K562 (cell line): Measurements from ENCODE around the gene FGF22. TPM values are rescaled to one million over a fixed set of nuclear protein-coding genes. Genes with fewer than 3 reads are reported as not detected.
A peak's percentile ranks its signal among the peaks of the same experiment; 100 is the strongest.

Source experiments
- ATAC-seq: fragments of 200-7000 bp; cut with Tn5 transposase; 3 replicates; pipeline ENCODE4 v1.9.1; 2020; ENCODE audit warnings: moderate library complexity
- BruUV-seq: library from RNA; stranded (reverse); fragments of 400-500 nt; replicated peaks from 2 replicates; lab custom pipeline; 2021; lab: Mats Ljungman, UMichigan
- CTCF ChIA-PET: fragments of 300-600 bp; formaldehyde crosslinking; extraction: SDS; loops from one replicate; lab custom pipeline; 2021; ENCODE audit warnings: low intra/inter-chr PET ratio; lab: Yijun Ruan, JAX
- POLR2A ChIA-PET: fragments of 300-600, 350-650 bp; sonication (Branson Sonifier 250); formaldehyde crosslinking; extraction: SDS; loops from one replicate; lab custom pipeline; 2021; ENCODE audit warnings: antibody characterized with exemption, inconsistent platforms; lab: Yijun Ruan, JAX
- DNase-seq, 4 experiments: peaks; one replicate each; pipeline versions ENCODE4 v3.0.0 to v3.0.0-alpha.2; 2011 to 2018; ENCODE audit warnings: low spot score in 3 of 4, mixed read lengths in 3 of 4; ENCODE audit errors: extremely low read depth in 1 of 4
- FAIRE-seq: peaks from 2 replicates; lab custom pipeline; 2011; peaks lifted over from hg19 to GRCh38; lab: Jason Lieb, UNC
- H2AFZ ChIP-seq: 2 replicates; pipeline ENCODE4 v1.6.0; 2011; ENCODE audit warnings: low read depth, low read length, control low read depth, inconsistent platforms
- H3K27ac ChIP-seq: fragments of 200-600 bp; 3 replicates; pipeline ENCODE4 v1.8.0; 2011; ENCODE audit warnings: low read depth, mild to moderate bottlenecking, control low read depth, inconsistent platforms, low read length, moderate library complexity, mixed read lengths; ENCODE audit errors: extremely low read depth
- H3K27me3 ChIP-seq, 2 experiments: fragments of 300-600 bp in 1 of 2; 2 replicates in 1 of 2; 3 replicates in 1 of 2; pipeline versions ENCODE4 v1.6.0 to v1.8.0; 2011; ENCODE audit warnings: inconsistent platforms in 2 of 2, low read length in 2 of 2, mild to moderate bottlenecking in 1 of 2, mixed read lengths in 1 of 2, moderate library complexity in 1 of 2; ENCODE audit not compliant: control insufficient read depth in 2 of 2, insufficient read depth in 2 of 2
- H3K36me3 ChIP-seq: fragments of 300-600 bp; 3 replicates; pipeline ENCODE4 v1.8.0; 2011; ENCODE audit warnings: mild to moderate bottlenecking, low read length, inconsistent platforms; ENCODE audit not compliant: control insufficient read depth, insufficient read depth
- H3K4me1 ChIP-seq, 2 experiments: fragments of 200-600 bp in 1 of 2; replicated peaks in 1 of 2; 2 replicates in 1 of 2; 3 replicates in 1 of 2; pipeline versions ENCODE4 v1.5.1 to v1.8.0; 2011; ENCODE audit warnings: inconsistent platforms in 2 of 2, low read length in 2 of 2, mild to moderate bottlenecking in 1 of 2, mixed read lengths in 1 of 2, moderate library complexity in 1 of 2; ENCODE audit not compliant: control insufficient read depth in 2 of 2, insufficient read depth in 2 of 2
- H3K4me2 ChIP-seq: 2 replicates; pipeline ENCODE4 v1.6.1; 2011; ENCODE audit warnings: low read length, control low read depth, inconsistent platforms, mixed read lengths; ENCODE audit not compliant: insufficient read depth
- H3K4me3 ChIP-seq: fragments of 200-600 bp; sonication (generic), shearing (Covaris generic); 2 replicates; pipeline ENCODE4 v1.5.1; 2016; ENCODE audit warnings: control low read depth, inconsistent platforms
- H3K79me2 ChIP-seq: fragments of 200-600 bp; 3 replicates; pipeline ENCODE4 v1.8.0; 2011; ENCODE audit warnings: low read length, inconsistent platforms; ENCODE audit not compliant: control insufficient read depth, insufficient read depth
- H3K9ac ChIP-seq, 2 experiments: 2 replicates each; pipeline versions ENCODE4 v1.6.0 to v1.6.1; 2011; ENCODE audit warnings: low read depth in 2 of 2, low read length in 2 of 2, control low read depth in 1 of 2, inconsistent platforms in 1 of 2, mild to moderate bottlenecking in 1 of 2, mixed read lengths in 1 of 2; ENCODE audit not compliant: insufficient read depth in 1 of 2
- H3K9me1 ChIP-seq: one replicate; pipeline ENCODE4 v1.6.0; 2011; ENCODE audit warnings: inconsistent platforms, mild to moderate bottlenecking, low read length, moderate library complexity; ENCODE audit not compliant: control insufficient read depth, insufficient read depth
- H3K9me3 ChIP-seq: replicated peaks from 2 replicates; pipeline ENCODE4 v1.5.1; 2011; ENCODE audit warnings: low read depth, low read length, inconsistent platforms; ENCODE audit not compliant: control insufficient read depth, insufficient read depth
- H4K20me1 ChIP-seq: replicated peaks from 2 replicates; pipeline ENCODE4 v1.6.1; 2011; ENCODE audit warnings: low read length, inconsistent platforms, mixed read lengths; ENCODE audit not compliant: control insufficient read depth, insufficient read depth
- E2F3 ChIP-seq: fragments of 250-450 bp; sonication (Bioruptor Pico); IDR thresholded peaks from 2 replicates; pipeline ENCODE4 v1.4.0; 2020; ENCODE audit warnings: mild to moderate bottlenecking
- EGR1 ChIP-seq: fragments of 450-650 bp; conservative IDR thresholded peaks from 2 replicates; pipeline ENCODE4 v1.6.1; 2017; ENCODE audit warnings: mild to moderate bottlenecking
- FOXK2 ChIP-seq, 2 experiments: fragments of 450-650 bp; IDR thresholded peaks in 1 of 2; conservative IDR thresholded peaks in 1 of 2; 2 replicates each; pipeline ENCODE4 v1.6.1; 2016; ENCODE audit warnings: low read depth in 2 of 2, mild to moderate bottlenecking in 1 of 2
- KAT2B ChIP-seq: IDR thresholded peaks from one replicate; pipeline ENCODE4 v1.6.1; 2012; ENCODE audit warnings: low read depth, mild to moderate bottlenecking, control low read depth, inconsistent platforms, low read length, moderate library complexity
- MYC ChIP-seq, 2 experiments: fragments of 250-450 bp in 1 of 2; sonication (Bioruptor Pico) in 1 of 2; IDR thresholded peaks; 2 replicates each; pipeline versions ENCODE4 v1.5.1 to v1.6.1; 2012 to 2021; ENCODE audit warnings: low read depth in 2 of 2, borderline replicate concordance in 1 of 2, improper control_type of control experiment in 1 of 2, low read length in 1 of 2, mild to moderate bottlenecking in 1 of 2, moderate library complexity in 1 of 2
- NFIX ChIP-seq: fragments of 250-450 bp; sonication (Bioruptor Pico); IDR thresholded peaks from 2 replicates; pipeline ENCODE4 v1.4.0; 2020; ENCODE audit warnings: low read depth, mild to moderate bottlenecking, moderate library complexity
- RFX5 ChIP-seq: IDR thresholded peaks from 2 replicates; pipeline ENCODE4 v1.6.1; 2011; ENCODE audit warnings: low read depth, mild to moderate bottlenecking, improper control_type of control experiment, low read length
- SAP30 ChIP-seq: fragments of 200-600 bp; sonication (generic); IDR thresholded peaks from 2 replicates; pipeline ENCODE4 v1.6.1; 2012; ENCODE audit warnings: borderline replicate concordance, low read depth, mild to moderate bottlenecking, moderate library complexity, low read length, control low read depth, inconsistent platforms; ENCODE audit not compliant: insufficient read depth, poor library complexity, severe bottlenecking
- WGBS: fragments of 100-300 bp; shearing (Covaris generic); methylation state at CpG from one replicate; pipeline ENCODE4 v1.1.6; 2016; ENCODE audit warnings: low coverage, mixed read lengths; ENCODE audit not compliant: insufficient coverage; ENCODE audit errors: missing lambda C conversion rate; 5-methylcytosine and 5-hydroxymethylcytosine counted together
- in situ Hi-C: fragments of 300-500 bp; cut with MboI; formaldehyde crosslinking; loops from 4 replicates; pipeline ENCODE4 v1.15.0; 2018; ENCODE audit warnings: inconsistent platforms, mixed read lengths
- intact Hi-C: fragments of 100-400 bp; cut with micrococcal nuclease; formaldehyde crosslinking; loops from 2 replicates; pipeline ENCODE4 v1.14.2; 2022
- polyA plus RNA-seq, 8 experiments: library from polyadenylated mRNA; depleted of rRNA in 4 of 8; stranded (reverse) in 5 of 8; unstranded in 3 of 8; fragments of >200 nt; fragmentation: Nextera tagmentation in 2 of 8; fragmentation: Illumina TruSeq in 1 of 8; extraction: Ambion mirVana in 2 of 8; extraction: Trizol in 1 of 8; gene quantifications; 2 replicates each; pipeline versions ENCODE4 v1.2.1 to v1.2.3, GENCODE V29; 2011 to 2014; ENCODE audit warnings: inconsistent platforms in 1 of 8, missing spikeins in 1 of 8
- total RNA-seq, 7 experiments: library from RNA; depleted of rRNA in 6 of 7; stranded (reverse); fragments of >200 nt in 6 of 7; fragmentation: Illumina TruSeq in 2 of 7; extraction: Trizol in 2 of 7; gene quantifications; 2 replicates each; pipeline versions ENCODE4 v1.2.1 to v1.2.3, GENCODE V29; 2011 to 2021; ENCODE audit warnings: low replicate concordance in 1 of 7
- TF ChIP-seq, protein P1 (sequence below): sonication (generic); formaldehyde crosslinking; IDR thresholded peaks from 2 replicates; pipeline ENCODE4 v1.8.0; 2022; ENCODE audit warnings: mild to moderate bottlenecking, missing genetic modification reagents, borderline replicate concordance
- TF ChIP-seq, protein P2 (sequence below): fragments of 450-650 bp; formaldehyde crosslinking; IDR thresholded peaks from 2 replicates; pipeline ENCODE4 v1.4.0; 2020; ENCODE audit warnings: mild to moderate bottlenecking, mixed read lengths
- TF ChIP-seq, protein P3 (sequence below), 3 experiments: fragments of 200-800 bp in 1 of 3; sonication (Bioruptor generic) in 1 of 3; sonication (generic) in 1 of 3; formaldehyde crosslinking in 1 of 3; IDR thresholded peaks; 2 replicates each; pipeline versions ENCODE4 v1.6.1 to v1.8.0; 2016 to 2022; ENCODE audit warnings: mild to moderate bottlenecking in 2 of 3, missing compliant biosample characterization in 2 of 3, missing genetic modification characterization in 2 of 3, missing genetic modification reagents in 1 of 3

FGF22 gene
- total and polyA plus RNA-seq, 9 of the 15 experiments (the other 6 are each of a cell fraction or from before 2014, with no cell fraction given), result 0.14 to 2.2 (median 0.86) TPM; not detected in 4

DNA sequence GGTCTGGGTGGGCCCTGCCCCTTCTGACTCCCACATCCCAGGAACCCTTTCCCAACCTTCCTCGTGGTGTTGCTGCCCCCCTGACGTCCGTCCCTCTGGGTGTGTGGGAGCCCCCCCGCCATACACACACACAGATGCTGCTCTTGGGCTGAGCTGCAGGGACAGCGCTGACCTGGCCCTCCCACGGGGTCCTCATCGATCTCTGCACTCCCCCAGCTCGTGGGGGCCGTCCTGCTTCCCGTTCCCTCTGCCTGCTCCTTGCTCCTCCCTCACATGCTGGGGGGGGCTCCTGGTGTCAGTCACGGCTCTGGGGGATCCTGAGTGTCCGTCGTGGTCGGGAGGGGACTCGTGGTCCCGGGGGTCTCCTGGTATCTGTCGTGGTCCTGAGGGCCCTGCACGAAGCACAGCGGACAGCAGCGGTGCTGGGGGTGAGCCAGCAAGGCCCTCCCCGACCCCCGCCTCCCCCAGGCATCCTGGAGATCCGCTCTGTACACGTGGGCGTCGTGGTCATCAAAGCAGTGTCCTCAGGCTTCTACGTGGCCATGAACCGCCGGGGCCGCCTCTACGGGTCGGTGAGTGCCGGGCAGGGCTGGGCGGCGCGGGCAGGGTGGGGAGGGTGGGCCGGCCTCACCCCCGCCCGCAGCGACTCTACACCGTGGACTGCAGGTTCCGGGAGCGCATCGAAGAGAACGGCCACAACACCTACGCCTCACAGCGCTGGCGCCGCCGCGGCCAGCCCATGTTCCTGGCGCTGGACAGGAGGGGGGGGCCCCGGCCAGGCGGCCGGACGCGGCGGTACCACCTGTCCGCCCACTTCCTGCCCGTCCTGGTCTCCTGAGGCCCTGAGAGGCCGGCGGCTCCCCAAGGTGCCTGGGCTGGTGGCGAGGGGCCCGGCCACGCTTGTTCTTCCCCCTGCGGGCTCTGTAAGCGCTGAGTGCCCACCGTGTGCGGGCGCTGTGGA lies 3.4 kb downstream of the FGF22 start:
- no peaks in the 10 kb centered on the region for H3K9me1 ChIP-seq
- WGBS, result 65% methylated on average over 28 of the region's 70 CpGs
- POLR2A ChIA-PET, result interaction anchor here (1.0 kb wide), 1 partner anchor 20 kb away, joined by 3 read pairs; the partner anchor contains the start of gene RNF126
- no peak overlapping the region for H3K4me2 ChIP-seq
- intact Hi-C loops (no loop called here), in situ Hi-C loops (no loop called here)
- H3K4me1 ChIP-seq, result peaks cover 4 to 63% of the 10 kb centered on the region in 2 experiments; a peak in 4 of 5 replicates
- no peak overlapping the region; a peak in 1 of 4 replicates for H3K9ac ChIP-seq
- no peaks in the 10 kb centered on the region for H3K79me2 ChIP-seq
- BruUV-seq, result no TSS peak
- no peak for FAIRE-seq
- CTCF ChIA-PET, result no interaction called here
- no peaks in the 10 kb centered on the region for H3K27me3 ChIP-seq
- no peak overlapping the region for H2AFZ ChIP-seq
- ATAC-seq, result no peak
- no peak overlapping the region for H3K27ac ChIP-seq
- H3K36me3 ChIP-seq, result peaks cover 35% of the 10 kb centered on the region; the same call in 1 of the 3 replicates
- peak in 2 of 4 experiments; percentile 41 to 42 for DNase-seq
- H3K4me3 ChIP-seq, result no peak overlapping the region
- H3K9me3 ChIP-seq, result no peaks in the 10 kb centered on the region
- H4K20me1 ChIP-seq, result no peaks in the 10 kb centered on the region
- TF ChIP-seq, protein P1, sequence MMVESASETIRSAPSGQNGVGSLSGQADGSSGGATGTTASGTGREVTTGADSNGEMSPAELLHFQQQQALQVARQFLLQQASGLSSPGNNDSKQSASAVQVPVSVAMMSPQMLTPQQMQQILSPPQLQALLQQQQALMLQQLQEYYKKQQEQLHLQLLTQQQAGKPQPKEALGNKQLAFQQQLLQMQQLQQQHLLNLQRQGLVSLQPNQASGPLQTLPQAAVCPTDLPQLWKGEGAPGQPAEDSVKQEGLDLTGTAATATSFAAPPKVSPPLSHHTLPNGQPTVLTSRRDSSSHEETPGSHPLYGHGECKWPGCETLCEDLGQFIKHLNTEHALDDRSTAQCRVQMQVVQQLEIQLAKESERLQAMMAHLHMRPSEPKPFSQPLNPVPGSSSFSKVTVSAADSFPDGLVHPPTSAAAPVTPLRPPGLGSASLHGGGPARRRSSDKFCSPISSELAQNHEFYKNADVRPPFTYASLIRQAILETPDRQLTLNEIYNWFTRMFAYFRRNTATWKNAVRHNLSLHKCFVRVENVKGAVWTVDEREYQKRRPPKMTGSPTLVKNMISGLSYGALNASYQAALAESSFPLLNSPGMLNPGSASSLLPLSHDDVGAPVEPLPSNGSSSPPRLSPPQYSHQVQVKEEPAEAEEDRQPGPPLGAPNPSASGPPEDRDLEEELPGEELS (CRISPR knock-in tag), result no peak
- TF ChIP-seq, protein P2, sequence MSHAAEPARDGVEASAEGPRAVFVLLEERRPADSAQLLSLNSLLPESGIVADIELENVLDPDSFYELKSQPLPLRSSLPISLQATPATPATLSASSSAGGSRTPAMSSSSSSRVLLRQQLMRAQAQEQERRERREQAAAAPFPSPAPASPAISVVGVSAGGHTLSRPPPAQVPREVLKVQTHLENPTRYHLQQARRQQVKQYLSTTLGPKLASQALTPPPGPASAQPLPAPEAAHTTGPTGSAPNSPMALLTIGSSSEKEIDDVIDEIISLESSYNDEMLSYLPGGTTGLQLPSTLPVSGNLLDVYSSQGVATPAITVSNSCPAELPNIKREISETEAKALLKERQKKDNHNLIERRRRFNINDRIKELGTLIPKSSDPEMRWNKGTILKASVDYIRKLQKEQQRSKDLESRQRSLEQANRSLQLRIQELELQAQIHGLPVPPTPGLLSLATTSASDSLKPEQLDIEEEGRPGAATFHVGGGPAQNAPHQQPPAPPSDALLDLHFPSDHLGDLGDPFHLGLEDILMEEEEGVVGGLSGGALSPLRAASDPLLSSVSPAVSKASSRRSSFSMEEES (CRISPR knock-in tag), result no peak
- TF ChIP-seq KAT2B (no peak), RFX5 (no peak), E2F3 (CRISPR knock-in tag) (no peak), MYC (IDR thresholded peaks at IDR 0.05; ENCODE audit: low read depth, low read length) (no peak), MYC (CRISPR knock-in tag; IDR thresholded peaks at IDR 0.05; ENCODE audit: borderline replicate concordance, low read depth) (no peak), FOXK2 (conservative IDR thresholded peaks at IDR 0.05 in 1 of 2, IDR thresholded peaks at IDR 0.05 in 1 of 2; ENCODE audit: low read depth in 2 of 2) (no peak), SAP30 (no peak), EGR1 (peak; percentile 48), NFIX (CRISPR knock-in tag) (no peak)
- TF ChIP-seq, protein P3, sequence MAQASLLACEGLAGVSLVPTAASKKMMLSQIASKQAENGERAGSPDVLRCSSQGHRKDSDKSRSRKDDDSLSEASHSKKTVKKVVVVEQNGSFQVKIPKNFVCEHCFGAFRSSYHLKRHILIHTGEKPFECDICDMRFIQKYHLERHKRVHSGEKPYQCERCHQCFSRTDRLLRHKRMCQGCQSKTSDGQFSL (CRISPR knock-in tag; IDR thresholded peaks at IDR 0.05), result peak; percentile 68; the same call in 1 of the 2 replicates
- TF ChIP-seq, protein P3 (tag; IDR thresholded peaks at IDR 0.05), result no peak
